ENCODE measurements around the gene DNMT3A. TPM values are rescaled to one million over a fixed set of nuclear protein-coding genes. Genes with fewer than 3 reads are reported as not detected.

The DNMT3A gene
- total RNA-seq, 3 donors from 2014 or later (not counting 1 experiment from before 2014, with no cell fraction given): 36.3 to 60.7 (median 45.2) TPM

DNA sequence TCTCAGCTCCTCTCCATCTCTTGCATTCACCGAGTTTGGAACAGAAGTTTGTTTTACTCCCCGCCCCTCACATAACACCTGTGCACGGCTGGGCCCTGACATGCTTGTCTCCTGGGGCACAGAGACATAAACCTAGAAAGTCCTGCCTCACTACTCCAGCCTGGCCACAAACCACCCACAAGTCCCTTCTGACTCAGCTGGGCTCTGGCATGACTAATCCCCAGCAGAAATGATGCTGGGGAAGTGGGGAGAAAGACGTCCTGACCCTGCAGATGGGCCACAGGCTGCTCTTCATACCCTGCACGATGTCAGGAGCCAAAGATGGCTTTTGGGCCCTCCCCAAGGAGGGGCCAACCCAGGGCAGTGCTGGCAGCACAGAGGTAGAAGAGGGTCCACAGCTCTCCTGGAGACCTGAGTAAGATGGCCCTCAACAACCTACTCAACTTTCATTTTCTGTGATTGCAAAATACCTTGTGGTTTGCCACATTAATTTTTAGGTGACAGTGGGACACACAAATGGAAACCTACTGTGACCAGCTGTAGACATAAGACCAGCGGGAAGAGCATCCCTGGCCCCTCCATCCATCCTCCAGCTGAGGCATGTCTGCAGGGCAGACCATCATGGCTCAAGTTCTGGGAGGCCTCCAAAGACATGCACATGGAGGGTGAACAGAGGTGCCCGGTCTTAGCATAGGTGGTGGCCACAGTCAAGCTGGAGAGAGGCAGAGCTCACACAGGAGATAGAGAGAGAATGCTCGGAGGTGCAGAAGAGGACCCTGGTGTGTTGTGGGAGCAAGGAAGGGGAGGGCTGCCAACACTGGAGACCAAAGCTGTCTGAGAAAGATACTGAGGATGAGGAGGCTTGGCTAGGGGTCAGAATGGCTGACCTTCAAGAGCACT is 40.0 kb downstream of the DNMT3A start:
- intact Hi-C loops (cut with micrococcal nuclease): no loop called here
- H3K27me3 Mint-ChIP-seq (ENCODE audit: low read depth in 2 of 2): no peaks in the 10 kb centered on the region
- no peak overlapping the region for H3K4me3 ChIP-seq (ENCODE audit: low read length)
- H3K9me3 Mint-ChIP-seq: no peaks in the 10 kb centered on the region
- H3K27ac ChIP-seq (ENCODE audit: low read length): peak overlapping the region; percentile 24
- H3K4me3 Mint-ChIP-seq: peak overlapping the region; percentile 86
- H3K36me3 ChIP-seq (ENCODE audit: control insufficient read depth, insufficient read depth, low read length): peaks cover 10% of the 10 kb centered on the region
- 23% methylated on average over 8 of the region's 8 CpGs for WGBS (ENCODE audit: insufficient coverage)
- DNase-seq: peak; percentile 50 to 63
- peak; percentile 57 to 61 (median 59) for ATAC-seq
- H3K27ac Mint-ChIP-seq: peak overlapping the region; percentile 88 to 96
- no peaks in the 10 kb centered on the region for H3K27me3 ChIP-seq (ENCODE audit: control insufficient read depth, insufficient read depth, low read length)
- peaks cover 51 to 54% of the 10 kb centered on the region in 2 donors for H3K4me1 Mint-ChIP-seq
- no peak for TF ChIP-seq CTCF (IDR thresholded peaks at IDR 0.05)
- no peaks in the 10 kb centered on the region for H3K36me3 Mint-ChIP-seq
- no peaks in the 10 kb centered on the region for H3K9me3 ChIP-seq (ENCODE audit: control insufficient read depth, insufficient read depth, low read length)
- peaks cover 70% of the 10 kb centered on the region for H3K4me1 ChIP-seq (ENCODE audit: control insufficient read depth, insufficient read depth, low read length)

- H3K4me3 Mint-ChIP-seq: no peak overlapping the region
- Histone ChIP-seq H3K36me3 (ENCODE audit: control insufficient read depth, insufficient read depth, low read length) (peaks cover 10% of the 10 kb centered on the region), H3K4me3 (ENCODE audit: low read length) (no peak overlapping the region), H3K27me3 (ENCODE audit: control insufficient read depth, insufficient read depth, low read length) (no peaks in the 10 kb centered on the region), H3K4me1 (ENCODE audit: control insufficient read depth, insufficient read depth, low read length) (peaks cover 73% of the 10 kb centered on the region), H3K9me3 (ENCODE audit: control insufficient read depth, insufficient read depth, low read length) (no peaks in the 10 kb centered on the region), H3K27ac (ENCODE audit: low read length) (no peak overlapping the region)
- no peaks in the 10 kb centered on the region for H3K27me3 Mint-ChIP-seq (ENCODE audit: low read depth in 2 of 2)
- no peaks in the 10 kb centered on the region for H3K9me3 Mint-ChIP-seq
- WGBS (ENCODE audit: insufficient coverage): 95% methylated on average over 12 of the region's 12 CpGs
- intact Hi-C loops (cut with micrococcal nuclease): no loop called here
- H3K27ac Mint-ChIP-seq: no peak overlapping the region
- no peak for ATAC-seq
- H3K4me1 Mint-ChIP-seq: peaks cover 50 to 54% of the 10 kb centered on the region in 2 donors
- DNase-seq: no peak
- no peaks in the 10 kb centered on the region for H3K36me3 Mint-ChIP-seq
- no peak for TF ChIP-seq CTCF (IDR thresholded peaks at IDR 0.05)
These were observed 41.7 kb downstream of the DNMT3A start for GRCh38 chr2:25300001-25300400.

- Mint-ChIP-seq H3K4me3 (no peak overlapping the region), H3K9me3 (no peaks in the 10 kb centered on the region), H3K27ac (no peak overlapping the region), H3K36me3 (no peaks in the 10 kb centered on the region), H3K4me1 (peaks cover 47 to 56% of the 10 kb centered on the region in 2 donors), H3K27me3 (ENCODE audit: low read depth in 2 of 2) (no peaks in the 10 kb centered on the region)
- WGBS (ENCODE audit: insufficient coverage): 97% methylated on average over 7 of the region's 7 CpGs
- Histone ChIP-seq H3K9me3 (ENCODE audit: control insufficient read depth, insufficient read depth, low read length) (no peaks in the 10 kb centered on the region), H3K4me3 (ENCODE audit: low read length) (no peak overlapping the region), H3K27ac (ENCODE audit: low read length) (no peak overlapping the region), H3K4me1 (ENCODE audit: control insufficient read depth, insufficient read depth, low read length) (peaks cover 73% of the 10 kb centered on the region), H3K36me3 (ENCODE audit: control insufficient read depth, insufficient read depth, low read length) (peaks cover 10% of the 10 kb centered on the region), H3K27me3 (ENCODE audit: control insufficient read depth, insufficient read depth, low read length) (no peaks in the 10 kb centered on the region)
- no peak for DNase-seq
- intact Hi-C loops (cut with micrococcal nuclease): no loop called here
- TF ChIP-seq CTCF (IDR thresholded peaks at IDR 0.05): no peak
- ATAC-seq: no peak
These were observed 42.8 kb downstream of the DNMT3A start for GRCh38 chr2:25298776-25299431.

Data from natural killer cell (primary cell).